ENCODE data around the gene AP1M2.
"Not testable (repeated sequence)": the region's sequence is repeated elsewhere in the genome, so short reads cannot be mapped to it uniquely, and the experiment has no call there.

AP1M2 gene

GRCh38 chr19:10526887-10527286 lies 60.2 kb downstream of the AP1M2 start:
- not testable (repeated sequence) for H3K9me3 ChIP-seq (ENCODE audit: control insufficient read depth in 1 of 2, low read length in 2 of 2); H3K4me1 ChIP-seq (ENCODE audit: control insufficient read depth in 1 of 2, insufficient read depth in 2 of 2, low read length in 2 of 2); H3K4me3 ChIP-seq (ENCODE audit: low read depth in 1 of 2, low read length in 2 of 2); H3K27me3 ChIP-seq (ENCODE audit: low read depth, low read length); H3K36me3 ChIP-seq (ENCODE audit: control insufficient read depth in 1 of 2, insufficient read depth in 2 of 2, low read length in 2 of 2); H3K27ac ChIP-seq (ENCODE audit: low read length)

- Histone ChIP-seq H3K27ac (ENCODE audit: low read length) (no peak overlapping the region), H3K36me3 (ENCODE audit: control insufficient read depth in 1 of 2, insufficient read depth in 2 of 2, low read length in 2 of 2) (no peaks in the 10 kb centered on the region), H3K4me3 (ENCODE audit: low read depth in 1 of 2, low read length in 2 of 2) (no peak overlapping the region), H3K9me3 (ENCODE audit: control insufficient read depth in 1 of 2, low read length in 2 of 2) (no peaks in the 10 kb centered on the region), H3K4me1 (ENCODE audit: control insufficient read depth in 1 of 2, insufficient read depth in 2 of 2, low read length in 2 of 2) (no peaks in the 10 kb centered on the region), H3K27me3 (ENCODE audit: low read depth, low read length) (no peaks in the 10 kb centered on the region)
Observed at GRCh38 chr19:10525636-10526035, 61.5 kb downstream of the AP1M2 start.

- Histone ChIP-seq H3K9me3 (ENCODE audit: control insufficient read depth in 1 of 2, low read length in 2 of 2) (no peaks in the 10 kb centered on the region), H3K27ac (ENCODE audit: low read length) (no peak overlapping the region), H3K4me1 (ENCODE audit: control insufficient read depth in 1 of 2, insufficient read depth in 2 of 2, low read length in 2 of 2) (peaks cover 0 to 7% of the 10 kb centered on the region in 2 donors), H3K4me3 (ENCODE audit: low read depth in 1 of 2, low read length in 2 of 2) (no peak overlapping the region), H3K36me3 (ENCODE audit: control insufficient read depth in 1 of 2, insufficient read depth in 2 of 2, low read length in 2 of 2) (no peaks in the 10 kb centered on the region), H3K27me3 (ENCODE audit: low read depth, low read length) (peaks cover 12% of the 10 kb centered on the region)
Observed at GRCh38 chr19:10523135-10523636, 63.9 kb downstream of the AP1M2 start.
